ENCODE measurements around the gene CNTNAP4. TPM values are rescaled to one million over a fixed set of nuclear protein-coding genes. Genes with fewer than 3 reads are reported as not detected.

CNTNAP4 gene
- total and polyA plus RNA-seq, 10 of the 15 experiments (the other 5 are each of a cell fraction or from before 2014, with no cell fraction given): 0.45 to 1.9 (median 0.90) TPM

DNA sequence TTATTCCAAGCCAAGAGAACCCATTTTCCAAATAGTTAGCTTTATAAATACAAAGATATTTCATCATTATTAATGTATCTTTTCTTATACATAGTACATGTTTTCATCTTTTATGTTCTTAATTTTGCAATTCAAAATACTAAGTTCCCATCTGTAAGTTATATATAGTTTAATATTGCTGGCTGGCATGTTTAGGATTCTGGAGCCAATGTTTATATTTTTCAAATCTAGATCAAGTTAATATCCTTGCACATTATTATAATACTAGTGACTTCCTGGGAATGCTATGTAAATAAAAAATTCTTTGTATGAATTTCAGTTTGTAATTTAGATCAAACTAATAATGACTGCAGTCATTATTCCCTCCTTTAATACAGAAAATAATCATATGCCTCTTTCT, 189.7 kb downstream of the CNTNAP4 start:
- FAIRE-seq (no peak), DNase-seq (ENCODE audit: low read depth, low spot score) (no peak), ATAC-seq (no peak)
- H3K4me3 ChIP-seq: no peak overlapping the region
- ChIA-PET POLR2A (no interaction called here), SMC1A (ENCODE audit: uncharacterized antibody, unreplicated experiment) (no interaction called here), CTCF (interaction anchor here (1.5 kb wide), 1 partner anchor 15 kb away, joined by 5 read pairs; no protein-coding TSS in a partner anchor), RAD21 (ENCODE audit: unreplicated experiment) (no interaction called here)
- H3K9me3 ChIP-seq (replicated peaks; ENCODE audit: control insufficient read depth, insufficient read depth, low read length): no peaks in the 10 kb centered on the region
- in situ Hi-C loops (cut with MboI) (no loop called here), intact Hi-C loops (cut with micrococcal nuclease; ENCODE audit: unreplicated experiment) (no loop called here)
- H4K20me1 ChIP-seq (ENCODE audit: control insufficient read depth, insufficient read depth): no peaks in the 10 kb centered on the region
- no peaks in the 10 kb centered on the region for H3K79me2 ChIP-seq (ENCODE audit: control insufficient read depth, insufficient read depth, low read length)
- H3K9ac ChIP-seq (ENCODE audit: control insufficient read depth, insufficient read depth, low read length): no peak overlapping the region
- no peaks in the 10 kb centered on the region; a peak in 1 of 4 replicates for H3K27me3 ChIP-seq (replicated peaks in 1 of 2; ENCODE audit: control insufficient read depth in 2 of 2, insufficient read depth in 2 of 2, low read length in 1 of 2)
- H2AFZ ChIP-seq (ENCODE audit: control insufficient read depth, low read depth, low read length): no peak overlapping the region
- no peak overlapping the region for H3K27ac ChIP-seq (ENCODE audit: control insufficient read depth, insufficient read depth)
- BruUV-seq (replicated peaks): no TSS peak
- no peaks in the 10 kb centered on the region for H3K4me1 ChIP-seq (ENCODE audit: control insufficient read depth, insufficient read depth, low read length)
- no peak for TF ChIP-seq USF1 (IDR thresholded peaks at IDR 0.05; ENCODE audit: borderline replicate concordance, extremely low read length, insufficient read depth, low read depth, low read length)
- TF ChIP-seq, protein P1, sequence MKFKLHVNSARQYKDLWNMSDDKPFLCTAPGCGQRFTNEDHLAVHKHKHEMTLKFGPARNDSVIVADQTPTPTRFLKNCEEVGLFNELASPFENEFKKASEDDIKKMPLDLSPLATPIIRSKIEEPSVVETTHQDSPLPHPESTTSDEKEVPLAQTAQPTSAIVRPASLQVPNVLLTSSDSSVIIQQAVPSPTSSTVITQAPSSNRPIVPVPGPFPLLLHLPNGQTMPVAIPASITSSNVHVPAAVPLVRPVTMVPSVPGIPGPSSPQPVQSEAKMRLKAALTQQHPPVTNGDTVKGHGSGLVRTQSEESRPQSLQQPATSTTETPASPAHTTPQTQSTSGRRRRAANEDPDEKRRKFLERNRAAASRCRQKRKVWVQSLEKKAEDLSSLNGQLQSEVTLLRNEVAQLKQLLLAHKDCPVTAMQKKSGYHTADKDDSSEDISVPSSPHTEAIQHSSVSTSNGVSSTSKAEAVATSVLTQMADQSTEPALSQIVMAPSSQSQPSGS (IDR thresholded peaks at IDR 0.05; ENCODE audit: low read length): no peak
- TF ChIP-seq, protein P2, sequence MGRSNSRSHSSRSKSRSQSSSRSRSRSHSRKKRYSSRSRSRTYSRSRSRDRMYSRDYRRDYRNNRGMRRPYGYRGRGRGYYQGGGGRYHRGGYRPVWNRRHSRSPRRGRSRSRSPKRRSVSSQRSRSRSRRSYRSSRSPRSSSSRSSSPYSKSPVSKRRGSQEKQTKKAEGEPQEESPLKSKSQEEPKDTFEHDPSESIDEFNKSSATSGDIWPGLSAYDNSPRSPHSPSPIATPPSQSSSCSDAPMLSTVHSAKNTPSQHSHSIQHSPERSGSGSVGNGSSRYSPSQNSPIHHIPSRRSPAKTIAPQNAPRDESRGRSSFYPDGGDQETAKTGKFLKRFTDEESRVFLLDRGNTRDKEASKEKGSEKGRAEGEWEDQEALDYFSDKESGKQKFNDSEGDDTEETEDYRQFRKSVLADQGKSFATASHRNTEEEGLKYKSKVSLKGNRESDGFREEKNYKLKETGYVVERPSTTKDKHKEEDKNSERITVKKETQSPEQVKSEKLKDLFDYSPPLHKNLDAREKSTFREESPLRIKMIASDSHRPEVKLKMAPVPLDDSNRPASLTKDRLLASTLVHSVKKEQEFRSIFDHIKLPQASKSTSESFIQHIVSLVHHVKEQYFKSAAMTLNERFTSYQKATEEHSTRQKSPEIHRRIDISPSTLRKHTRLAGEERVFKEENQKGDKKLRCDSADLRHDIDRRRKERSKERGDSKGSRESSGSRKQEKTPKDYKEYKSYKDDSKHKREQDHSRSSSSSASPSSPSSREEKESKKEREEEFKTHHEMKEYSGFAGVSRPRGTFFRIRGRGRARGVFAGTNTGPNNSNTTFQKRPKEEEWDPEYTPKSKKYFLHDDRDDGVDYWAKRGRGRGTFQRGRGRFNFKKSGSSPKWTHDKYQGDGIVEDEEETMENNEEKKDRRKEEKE (IDR thresholded peaks at IDR 0.05): no peak
- TF ChIP-seq, protein P3, sequence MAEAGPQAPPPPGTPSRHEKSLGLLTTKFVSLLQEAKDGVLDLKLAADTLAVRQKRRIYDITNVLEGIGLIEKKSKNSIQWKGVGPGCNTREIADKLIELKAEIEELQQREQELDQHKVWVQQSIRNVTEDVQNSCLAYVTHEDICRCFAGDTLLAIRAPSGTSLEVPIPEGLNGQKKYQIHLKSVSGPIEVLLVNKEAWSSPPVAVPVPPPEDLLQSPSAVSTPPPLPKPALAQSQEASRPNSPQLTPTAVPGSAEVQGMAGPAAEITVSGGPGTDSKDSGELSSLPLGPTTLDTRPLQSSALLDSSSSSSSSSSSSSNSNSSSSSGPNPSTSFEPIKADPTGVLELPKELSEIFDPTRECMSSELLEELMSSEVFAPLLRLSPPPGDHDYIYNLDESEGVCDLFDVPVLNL (IDR thresholded peaks at IDR 0.05; ENCODE audit: low read depth, low read length): no peak
- no peak for TF ChIP-seq PAX5 (IDR thresholded peaks at IDR 0.05; ENCODE audit: borderline replicate concordance, low read depth, low read length)
- TF ChIP-seq SIX5 (IDR thresholded peaks at IDR 0.05; ENCODE audit: low read depth, low read length, severe bottlenecking): no peak
- TF ChIP-seq IRF3 (IDR thresholded peaks at IDR 0.05): no peak
- TF ChIP-seq ESRRA (IDR thresholded peaks at IDR 0.05; ENCODE audit: low read length): no peak
- TF ChIP-seq POLR2AphosphoS2 (IDR thresholded peaks at IDR 0.05; ENCODE audit: low read depth, low read length): no peak
- H3K4me2 ChIP-seq (ENCODE audit: control insufficient read depth, insufficient read depth): no peak overlapping the region
- no peaks in the 10 kb centered on the region for H3K36me3 ChIP-seq (ENCODE audit: control insufficient read depth in 2 of 2, insufficient read depth in 2 of 2, low read length in 1 of 2)

All from GM12878 (cell line).